Calu3 (cell line): Measurements from ENCODE around the gene IDH2. TPM values are rescaled to one million over a fixed set of nuclear protein-coding genes. Genes with fewer than 3 reads are reported as not detected.

Source experiments
- BruUV-seq: library from RNA; stranded (reverse); fragments of 400-500 nt; replicated peaks from 2 replicates; lab custom pipeline; 2021; lab: Mats Ljungman, UMichigan
- CTCF ChIA-PET: fragments of 300-600 bp; sonication (Branson Sonifier 250); formaldehyde crosslinking; loops from one replicate; lab custom pipeline; 2022; ENCODE audit warnings: antibody characterized with exemption; lab: Charles Lee
- DNase-seq: peaks from one replicate; pipeline ENCODE4 v3.0.0; 2022
- H3K27ac Mint-ChIP-seq: one replicate; pipeline ENCODE4 v1.8.0; 2022; ENCODE audit warnings: mixed read lengths; ENCODE audit not compliant: unreplicated experiment
- H3K27me3 Mint-ChIP-seq: one replicate; pipeline ENCODE4 v1.8.0; 2022; ENCODE audit warnings: mixed read lengths; ENCODE audit not compliant: unreplicated experiment
- H3K36me3 Mint-ChIP-seq: one replicate; pipeline ENCODE4 v1.8.0; 2022; ENCODE audit warnings: mild to moderate bottlenecking, moderate library complexity, mixed read lengths; ENCODE audit not compliant: insufficient read depth, unreplicated experiment
- H3K4me1 Mint-ChIP-seq: one replicate; pipeline ENCODE4 v1.8.0; 2022; ENCODE audit warnings: mild to moderate bottlenecking, low read depth, mixed read lengths; ENCODE audit not compliant: unreplicated experiment
- H3K4me3 Mint-ChIP-seq: one replicate; pipeline ENCODE4 v1.8.0; 2022; ENCODE audit warnings: mild to moderate bottlenecking, low read depth, moderate library complexity, mixed read lengths; ENCODE audit not compliant: unreplicated experiment
- H3K9me3 Mint-ChIP-seq: one replicate; pipeline ENCODE4 v1.8.0; 2022; ENCODE audit warnings: low read depth, mixed read lengths; ENCODE audit not compliant: unreplicated experiment
- intact Hi-C: fragments of 100-400 bp; cut with micrococcal nuclease; formaldehyde crosslinking; loops from one replicate; pipeline ENCODE4 v1.10.0; 2022; ENCODE audit not compliant: unreplicated experiment
- total RNA-seq: library from RNA; stranded (reverse); gene quantifications from 2 replicates; pipeline ENCODE4 v1.2.3, GENCODE V29; 2022
- TF ChIP-seq, protein P1 (sequence below): fragments of 200-600 bp; IDR thresholded peaks from one replicate; pipeline ENCODE4 v1.8.0; 2022; ENCODE audit warnings: antibody characterized with exemption; ENCODE audit not compliant: unreplicated experiment

The IDH2 gene
- total RNA-seq, 1 experiment from 2014 or later = 108 TPM

DNA sequence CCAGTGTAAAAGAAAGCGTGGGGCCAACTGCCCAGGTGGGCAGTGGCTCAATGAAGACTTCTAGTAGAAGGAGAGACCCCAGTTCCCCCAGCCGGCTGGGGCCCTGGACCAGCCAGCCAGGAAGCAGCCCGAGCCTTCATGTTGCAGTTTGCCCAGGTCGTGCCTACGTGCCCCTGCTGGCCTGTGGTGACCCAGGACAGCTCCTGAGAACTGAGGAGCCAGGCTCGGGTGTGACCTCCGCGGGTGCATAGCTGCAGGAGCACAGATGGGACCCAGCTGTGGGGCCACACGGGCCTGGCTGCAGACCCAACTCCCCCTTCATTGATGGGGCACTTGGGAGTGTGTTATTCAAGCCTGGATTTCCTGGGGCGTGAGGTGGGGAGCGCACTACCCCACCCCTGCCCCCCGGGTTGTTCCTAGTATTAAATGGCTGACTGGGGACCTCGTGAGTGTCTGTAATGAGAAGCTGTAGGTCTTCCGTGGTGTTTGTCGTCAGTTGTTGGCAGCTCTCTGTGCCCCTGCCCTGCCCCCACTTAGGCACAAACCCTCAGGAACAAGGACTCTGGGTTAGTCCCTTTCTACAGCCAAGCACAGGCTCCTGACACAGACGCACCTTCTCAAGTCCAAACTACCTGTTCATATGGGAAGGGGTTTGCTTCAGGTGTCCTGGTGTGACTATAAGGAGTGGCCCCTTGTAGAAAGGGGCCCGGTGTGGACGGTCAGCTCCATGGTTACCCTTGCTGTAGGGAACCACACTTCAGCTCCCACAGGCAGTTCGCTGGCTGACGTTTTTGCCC, 39.1 kb downstream of the IDH2 start:
- H3K27ac Mint-ChIP-seq = no peak overlapping the region
- TF ChIP-seq, protein P1, sequence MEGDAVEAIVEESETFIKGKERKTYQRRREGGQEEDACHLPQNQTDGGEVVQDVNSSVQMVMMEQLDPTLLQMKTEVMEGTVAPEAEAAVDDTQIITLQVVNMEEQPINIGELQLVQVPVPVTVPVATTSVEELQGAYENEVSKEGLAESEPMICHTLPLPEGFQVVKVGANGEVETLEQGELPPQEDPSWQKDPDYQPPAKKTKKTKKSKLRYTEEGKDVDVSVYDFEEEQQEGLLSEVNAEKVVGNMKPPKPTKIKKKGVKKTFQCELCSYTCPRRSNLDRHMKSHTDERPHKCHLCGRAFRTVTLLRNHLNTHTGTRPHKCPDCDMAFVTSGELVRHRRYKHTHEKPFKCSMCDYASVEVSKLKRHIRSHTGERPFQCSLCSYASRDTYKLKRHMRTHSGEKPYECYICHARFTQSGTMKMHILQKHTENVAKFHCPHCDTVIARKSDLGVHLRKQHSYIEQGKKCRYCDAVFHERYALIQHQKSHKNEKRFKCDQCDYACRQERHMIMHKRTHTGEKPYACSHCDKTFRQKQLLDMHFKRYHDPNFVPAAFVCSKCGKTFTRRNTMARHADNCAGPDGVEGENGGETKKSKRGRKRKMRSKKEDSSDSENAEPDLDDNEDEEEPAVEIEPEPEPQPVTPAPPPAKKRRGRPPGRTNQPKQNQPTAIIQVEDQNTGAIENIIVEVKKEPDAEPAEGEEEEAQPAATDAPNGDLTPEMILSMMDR = no peak
- H3K4me1 Mint-ChIP-seq = no peaks in the 10 kb centered on the region
- intact Hi-C loops = no loop called here
- BruUV-seq = no TSS peak
- CTCF ChIA-PET = no interaction called here
- no peaks in the 10 kb centered on the region for H3K36me3 Mint-ChIP-seq
- no peaks in the 10 kb centered on the region for H3K9me3 Mint-ChIP-seq
- no peak for DNase-seq
- H3K4me3 Mint-ChIP-seq = no peak overlapping the region
- no peaks in the 10 kb centered on the region for H3K27me3 Mint-ChIP-seq

GRCh38 chr15:90062462-90062932, 39.8 kb downstream of the IDH2 start:
- no peaks in the 10 kb centered on the region for H3K9me3 Mint-ChIP-seq
- CTCF ChIA-PET = no interaction called here
- no peak overlapping the region for H3K27ac Mint-ChIP-seq
- H3K36me3 Mint-ChIP-seq = no peaks in the 10 kb centered on the region
- no peaks in the 10 kb centered on the region for H3K4me1 Mint-ChIP-seq
- TF ChIP-seq, protein P1 = no peak
- no peaks in the 10 kb centered on the region for H3K27me3 Mint-ChIP-seq
- H3K4me3 Mint-ChIP-seq = no peak overlapping the region
- intact Hi-C loops = no loop called here
- peak; percentile 43 for DNase-seq
- BruUV-seq = no TSS peak

GRCh38 chr15:90062023-90062442, 40.2 kb downstream of the IDH2 start:
- intact Hi-C loops = no loop called here
- H3K27ac Mint-ChIP-seq = no peak overlapping the region
- H3K36me3 Mint-ChIP-seq = no peaks in the 10 kb centered on the region
- no peaks in the 10 kb centered on the region for H3K4me1 Mint-ChIP-seq
- no peak for DNase-seq
- H3K4me3 Mint-ChIP-seq = no peak overlapping the region
- no peaks in the 10 kb centered on the region for H3K27me3 Mint-ChIP-seq
- CTCF ChIA-PET = no interaction called here
- TF ChIP-seq, protein P1 = no peak
- no TSS peak for BruUV-seq
- H3K9me3 Mint-ChIP-seq = no peaks in the 10 kb centered on the region

- Mint-ChIP-seq H3K27ac (no peak overlapping the region), H3K4me1 (no peaks in the 10 kb centered on the region), H3K9me3 (no peaks in the 10 kb centered on the region), H3K4me3 (no peak overlapping the region), H3K36me3 (no peaks in the 10 kb centered on the region), H3K27me3 (no peaks in the 10 kb centered on the region)
- DNase-seq = no peak
- intact Hi-C loops = no loop called here
- BruUV-seq = no TSS peak
- TF ChIP-seq, protein P1 = no peak
- CTCF ChIA-PET = no interaction called here
Measured at GRCh38 chr15:90060797-90061196, 41.5 kb downstream of the IDH2 start.
